Ovary (tissue), 9 donors: Measurements from ENCODE around the gene IFT52. TPM values are rescaled to one million over a fixed set of nuclear protein-coding genes. Genes with fewer than 3 reads are reported as not detected.

Experiments
- DNase-seq, 5 donors: peaks; one replicate each; pipeline ENCODE4 v3.0.0-alpha.2; 2019 to 2020
- H3K27ac ChIP-seq, 2 donors: fragments of 200-600 bp; one replicate each; pipeline versions ENCODE4 v1.5.1 to v1.8.0; 2019 to 2022
- H3K27me3 ChIP-seq: fragments of 200-600 bp; one replicate; pipeline ENCODE4 v1.8.0; 2022
- H3K36me3 ChIP-seq: fragments of 200-600 bp; sonication (generic); one replicate; pipeline ENCODE4 v1.5.1; 2019
- H3K4me1 ChIP-seq: one replicate; pipeline ENCODE4 v1.8.1; 2013; ENCODE audit warnings: mild to moderate bottlenecking, moderate library complexity; ENCODE audit not compliant: insufficient read depth
- H3K4me3 ChIP-seq: fragments of 200-600 bp; sonication (generic); one replicate; pipeline ENCODE4 v1.5.1; 2017
- H3K9me3 ChIP-seq, 2 donors: fragments of 200-600 bp in 1 of 2; sonication (generic) in 1 of 2; one replicate each; pipeline versions ENCODE4 v1.5.1 to v1.8.1; 2013 to 2019; ENCODE audit warnings: mild to moderate bottlenecking in 1 of 2, moderate library complexity in 1 of 2
- CTCF ChIP-seq, 3 donors: fragments of 450-650 bp in 2 of 3; fragments of 200-600 bp in 1 of 3; IDR thresholded peaks; one replicate each; pipeline versions ENCODE4 v1.5.1 to v1.8.0; 2016 to 2022; ENCODE audit warnings: antibody characterized with exemption in 3 of 3, mild to moderate bottlenecking in 1 of 3
- EP300 ChIP-seq: sonication (generic); formaldehyde crosslinking; IDR thresholded peaks from one replicate; pipeline ENCODE4 v1.6.1; 2017; ENCODE audit warnings: antibody characterized with exemption
- POLR2A ChIP-seq: fragments of 450-650 bp; IDR thresholded peaks from one replicate; pipeline ENCODE4 v1.6.1; 2017; ENCODE audit warnings: antibody characterized with exemption, mild to moderate bottlenecking, moderate library complexity
- WGBS, 3 donors: extraction: QIAGEN DNeasy Blood & Tissue Kit in 1 of 3; methylation state at CpG; one replicate each; pipeline versions ENCODE4 v1.1.5 to v1.1.7; 2013 to 2017; 5-methylcytosine and 5-hydroxymethylcytosine counted together
- intact Hi-C, 4 donors: fragments of 100-400 bp; cut with DNase I; formaldehyde crosslinking; loops; one replicate each; pipeline versions ENCODE4 v1.11.0 to v1.15.1; 2022 to 2023
- polyA plus RNA-seq, 2 donors: library from polyadenylated mRNA; stranded (reverse); fragments of 200-250 nt in 1 of 2; fragments of 350-450 nt in 1 of 2; fragmentation: Illumina TruSeq in 1 of 2; extraction: RNeasy Lipid Tissue Mini Kit (QIAGEN cat#74804) in 1 of 2; gene quantifications; one replicate each; pipeline ENCODE4 v1.2.3, GENCODE V29; 2013 to 2014
- total RNA-seq, 7 donors: library from RNA; depleted of rRNA in 2 of 7; stranded (reverse); fragments of >200 nt in 2 of 7; fragmentation: NEBNext Ultra II Directional in 3 of 7; extraction: Animal tissue kit (Norgen Biotek cat#: 25700) in 3 of 7; gene quantifications; one replicate each; pipeline versions ENCODE4 v1.1.0 to v1.2.4, GENCODE V29; 2016 to 2023
- donor health status: DM: no; HTN: no; CAD: no; lungs with moderate emphysema.
- donor health status: DM: no; HTN: no; CAD: no.
- donor health status: Bipolar disorder and iron deficiency.
- donor health status: DM: yes; HTN: yes; CAD: no.
- donor health status: DM: no; HTN: no; CAD: no.
- donor health status: DM: yes; HTN: yes; CAD: no.

IFT52 gene
- total and polyA plus RNA-seq, 9 donors, result 32.7 to 55.0 (median 46.7) TPM

GRCh38 chr20:43543138-43543537, 47.6 kb upstream of the IFT52 start:
- WGBS, 3 donors, result 83 to 92% (median 85%) methylated on average over 5 of the region's 5 CpGs
- H3K4me3 ChIP-seq, result no peak overlapping the region
- intact Hi-C loops, result no loop called here
- no peak for DNase-seq
- H3K27me3 ChIP-seq, result no peaks in the 10 kb centered on the region
- no peak overlapping the region for H3K27ac ChIP-seq
- no peaks in the 10 kb centered on the region for H3K36me3 ChIP-seq
- no peaks in the 10 kb centered on the region for H3K4me1 ChIP-seq
- H3K9me3 ChIP-seq, result no peaks in the 10 kb centered on the region
- TF ChIP-seq EP300 (no peak), CTCF (IDR thresholded peaks at IDR 0.05) (no peak), POLR2A (no peak)

- intact Hi-C loops, result no loop called here
- WGBS, 3 donors, result 92 to 94% (median 93%) methylated on average over 9 of the region's 9 CpGs
- Histone ChIP-seq H3K4me1 (no peaks in the 10 kb centered on the region), H3K27me3 (no peaks in the 10 kb centered on the region), H3K36me3 (no peaks in the 10 kb centered on the region), H3K27ac (no peak overlapping the region), H3K9me3 (no peaks in the 10 kb centered on the region), H3K4me3 (no peak overlapping the region)
- no peak for TF ChIP-seq EP300
- no peak for DNase-seq
These were observed 46.2 kb upstream of the IFT52 start for GRCh38 chr20:43544501-43544900.

GRCh38 chr20:43545837-43546578, 44.7 kb upstream of the IFT52 start:
- Histone ChIP-seq H3K4me3 (no peak overlapping the region), H3K27me3 (no peaks in the 10 kb centered on the region), H3K4me1 (no peaks in the 10 kb centered on the region), H3K36me3 (no peaks in the 10 kb centered on the region), H3K27ac (no peak overlapping the region), H3K9me3 (no peaks in the 10 kb centered on the region)
- intact Hi-C loops, result no loop called here
- 84 to 93% (median 88%) methylated on average over 4 of the region's 4 CpGs for WGBS, 3 donors
- no peak for TF ChIP-seq POLR2A
- no peak for DNase-seq

- intact Hi-C loops, result no loop called here
- Histone ChIP-seq H3K27me3 (no peaks in the 10 kb centered on the region), H3K4me3 (no peak overlapping the region), H3K27ac (no peak overlapping the region), H3K9me3 (no peaks in the 10 kb centered on the region), H3K36me3 (no peaks in the 10 kb centered on the region), H3K4me1 (no peaks in the 10 kb centered on the region)
- 68 to 70% (median 69%) methylated on average over 5 of the region's 5 CpGs for WGBS, 3 donors
- TF ChIP-seq EP300, result no peak
- TF ChIP-seq POLR2A, result no peak
- no peak for TF ChIP-seq CTCF (IDR thresholded peaks at IDR 0.05)
- peak in 1 of 5 donors; percentile 6 for DNase-seq
These were observed 42.4 kb upstream of the IFT52 start for GRCh38 chr20:43548273-43548880.

- no peaks in the 10 kb centered on the region for H3K9me3 ChIP-seq
- 68 to 90% (median 81%) methylated on average over 4 of the region's 4 CpGs for WGBS, 3 donors
- intact Hi-C loops, result no loop called here
- TF ChIP-seq CTCF (IDR thresholded peaks at IDR 0.05) (no peak), EP300 (no peak), POLR2A (no peak)
- no peak overlapping the region for H3K27ac ChIP-seq
- H3K4me1 ChIP-seq, result no peaks in the 10 kb centered on the region
- no peaks in the 10 kb centered on the region for H3K36me3 ChIP-seq
- H3K27me3 ChIP-seq, result no peaks in the 10 kb centered on the region
- no peak overlapping the region for H3K4me3 ChIP-seq
- peak in 1 of 5 donors; percentile 19 for DNase-seq
These were observed 41.2 kb upstream of the IFT52 start for GRCh38 chr20:43549416-43550065.
